Mucosa of stomach (tissue), 1 donor: ENCODE data around the gene STK39.

Experiments used
- H3K27me3 ChIP-seq: one replicate; pipeline ENCODE4 v1.7.0; 2013; ENCODE audit warnings: mild to moderate bottlenecking, low read length; ENCODE audit not compliant: control insufficient read depth, insufficient read depth
- H3K36me3 ChIP-seq: one replicate; pipeline ENCODE4 v1.7.0; 2013; ENCODE audit warnings: low read length; ENCODE audit not compliant: control insufficient read depth, insufficient read depth
- H3K4me1 ChIP-seq: one replicate; pipeline ENCODE4 v1.7.0; 2013; ENCODE audit warnings: mild to moderate bottlenecking, low read length; ENCODE audit not compliant: control insufficient read depth, insufficient read depth
- H3K4me3 ChIP-seq: one replicate; pipeline ENCODE4 v1.7.0; 2013; ENCODE audit warnings: low read length
- H3K9ac ChIP-seq: one replicate; pipeline ENCODE4 v1.7.0; 2013; ENCODE audit warnings: mild to moderate bottlenecking, low read length, moderate library complexity
- H3K9me3 ChIP-seq: one replicate; pipeline ENCODE4 v1.7.0; 2013; ENCODE audit warnings: mild to moderate bottlenecking, low read length, moderate library complexity; ENCODE audit not compliant: control insufficient read depth
- donor health status: Pancreatic carcinoma.

The STK39 gene

GRCh38 chr2:167954495-167954894 lies 292.9 kb downstream of the STK39 start:
- Histone ChIP-seq H3K9me3 (no peaks in the 10 kb centered on the region), H3K4me3 (no peak overlapping the region), H3K27me3 (no peaks in the 10 kb centered on the region), H3K36me3 (no peaks in the 10 kb centered on the region), H3K9ac (no peak overlapping the region), H3K4me1 (no peaks in the 10 kb centered on the region)

GRCh38 chr2:167953776-167954175 lies 293.6 kb downstream of the STK39 start:
- H3K36me3 ChIP-seq, result no peaks in the 10 kb centered on the region
- H3K9ac ChIP-seq, result no peak overlapping the region
- H3K27me3 ChIP-seq, result no peaks in the 10 kb centered on the region
- no peaks in the 10 kb centered on the region for H3K4me1 ChIP-seq
- H3K9me3 ChIP-seq, result no peaks in the 10 kb centered on the region
- H3K4me3 ChIP-seq, result no peak overlapping the region

- no peaks in the 10 kb centered on the region for H3K27me3 ChIP-seq
- no peak overlapping the region for H3K9ac ChIP-seq
- H3K4me3 ChIP-seq, result no peak overlapping the region
- no peaks in the 10 kb centered on the region for H3K36me3 ChIP-seq
- H3K4me1 ChIP-seq, result no peaks in the 10 kb centered on the region
- no peaks in the 10 kb centered on the region for H3K9me3 ChIP-seq
These were observed 296.8 kb downstream of the STK39 start for GRCh38 chr2:167950571-167950970.

GRCh38 chr2:167946441-167946841 lies 301.0 kb downstream of the STK39 start:
- H3K4me1 ChIP-seq, result no peaks in the 10 kb centered on the region
- no peaks in the 10 kb centered on the region for H3K27me3 ChIP-seq

GRCh38 chr2:167945660-167946368 lies 301.6 kb downstream of the STK39 start:
- Histone ChIP-seq H3K27me3 (no peaks in the 10 kb centered on the region), H3K9ac (no peak overlapping the region), H3K4me3 (no peak overlapping the region), H3K36me3 (no peaks in the 10 kb centered on the region), H3K4me1 (no peaks in the 10 kb centered on the region), H3K9me3 (no peaks in the 10 kb centered on the region)

More at GRCh38 chr2:167946441-167946841, 301.0 kb downstream of the STK39 start:
- H3K9me3 ChIP-seq, result no peaks in the 10 kb centered on the region
- no peak overlapping the region for H3K4me3 ChIP-seq
- H3K9ac ChIP-seq, result no peak overlapping the region
- no peaks in the 10 kb centered on the region for H3K36me3 ChIP-seq

GRCh38 chr2:167944825-167945659 lies 302.4 kb downstream of the STK39 start:
- Histone ChIP-seq H3K4me3 (no peak overlapping the region), H3K27me3 (no peaks in the 10 kb centered on the region), H3K4me1 (no peaks in the 10 kb centered on the region), H3K9me3 (no peaks in the 10 kb centered on the region), H3K36me3 (no peaks in the 10 kb centered on the region), H3K9ac (no peak overlapping the region)

GRCh38 chr2:167943897-167944296 lies 303.5 kb downstream of the STK39 start:
- no peaks in the 10 kb centered on the region for H3K4me1 ChIP-seq
- H3K27me3 ChIP-seq, result no peaks in the 10 kb centered on the region
- no peak overlapping the region for H3K4me3 ChIP-seq
- no peaks in the 10 kb centered on the region for H3K36me3 ChIP-seq
- no peak overlapping the region for H3K9ac ChIP-seq
- H3K9me3 ChIP-seq, result no peaks in the 10 kb centered on the region

- Histone ChIP-seq H3K4me3 (no peak overlapping the region), H3K36me3 (no peaks in the 10 kb centered on the region), H3K9me3 (no peaks in the 10 kb centered on the region), H3K9ac (no peak overlapping the region), H3K27me3 (no peaks in the 10 kb centered on the region), H3K4me1 (no peaks in the 10 kb centered on the region)
These were observed 304.0 kb downstream of the STK39 start for GRCh38 chr2:167943368-167943767.

- Histone ChIP-seq H3K4me3 (no peak overlapping the region), H3K36me3 (no peaks in the 10 kb centered on the region), H3K4me1 (no peaks in the 10 kb centered on the region), H3K9ac (no peak overlapping the region), H3K27me3 (no peaks in the 10 kb centered on the region), H3K9me3 (no peaks in the 10 kb centered on the region)
These were observed 304.9 kb downstream of the STK39 start for GRCh38 chr2:167942366-167943081.

- Histone ChIP-seq H3K4me3 (no peak overlapping the region), H3K36me3 (no peaks in the 10 kb centered on the region), H3K4me1 (no peaks in the 10 kb centered on the region), H3K27me3 (no peaks in the 10 kb centered on the region), H3K9me3 (no peaks in the 10 kb centered on the region), H3K9ac (no peak overlapping the region)
These were observed 305.8 kb downstream of the STK39 start for GRCh38 chr2:167941604-167942003.

GRCh38 chr2:167940734-167941507 lies 306.5 kb downstream of the STK39 start:
- H3K9ac ChIP-seq, result no peak overlapping the region
- no peaks in the 10 kb centered on the region for H3K27me3 ChIP-seq
- no peaks in the 10 kb centered on the region for H3K9me3 ChIP-seq
- H3K4me3 ChIP-seq, result no peak overlapping the region
- no peaks in the 10 kb centered on the region for H3K36me3 ChIP-seq
- no peaks in the 10 kb centered on the region for H3K4me1 ChIP-seq
